IMR-90 (cell line): ENCODE measurements around the gene RNF130. TPM values are rescaled to one million over a fixed set of nuclear protein-coding genes. Genes with fewer than 3 reads are reported as not detected.

Source experiments
- ATAC-seq: fragments of 200-7000 bp; cut with Tn5 transposase; 2 replicates; pipeline ENCODE4 v1.9.1; 2020; ENCODE audit warnings: low read depth, mild to moderate bottlenecking, moderate library complexity
- BruUV-seq: library from RNA; stranded (reverse); fragments of 400-500 nt; replicated peaks from 2 replicates; lab custom pipeline; 2021; lab: Mats Ljungman, UMichigan
- CTCF ChIA-PET: fragments of 300-600 bp; formaldehyde crosslinking; extraction: SDS; loops from one replicate; lab custom pipeline; 2021; ENCODE audit warnings: antibody characterized with exemption; lab: Yijun Ruan, JAX
- POLR2A ChIA-PET: fragments of 300-600 bp; sonication (Branson Sonifier 250); formaldehyde crosslinking; loops from one replicate; lab custom pipeline; 2022; ENCODE audit warnings: antibody characterized with exemption; ENCODE audit not compliant: unreplicated experiment; lab: Charles Lee
- DNase-seq: peaks from one replicate; pipeline ENCODE4 v3.0.0; 2013
- H2AFZ ChIP-seq: replicated peaks from 2 replicates; pipeline ENCODE3; 2013; ENCODE audit warnings: low read length, mild to moderate bottlenecking; ENCODE audit not compliant: poor library complexity
- H2AK5ac ChIP-seq: 2 replicates; pipeline ENCODE4 v1.6.1; 2013; ENCODE audit warnings: low read depth, low read length, inconsistent platforms
- H2AK9ac ChIP-seq: replicated peaks from 2 replicates; pipeline ENCODE3; 2013; ENCODE audit warnings: mild to moderate bottlenecking, low read depth, low read length, moderate library complexity; ENCODE audit not compliant: poor library complexity
- H2BK120ac ChIP-seq: 2 replicates; pipeline ENCODE4 v1.6.1; 2013; ENCODE audit warnings: low read depth, low read length, inconsistent platforms
- H2BK15ac ChIP-seq: 3 replicates; pipeline ENCODE4 v1.6.1; 2013; ENCODE audit warnings: low read depth, low read length, inconsistent platforms
- H2BK20ac ChIP-seq: 2 replicates; pipeline ENCODE4 v1.6.1; 2013; ENCODE audit warnings: low read depth, mild to moderate bottlenecking, inconsistent platforms, low read length, moderate library complexity
- H2BK5ac ChIP-seq: 2 replicates; pipeline ENCODE4 v1.6.1; 2013; ENCODE audit warnings: mild to moderate bottlenecking, low read depth, low read length, inconsistent platforms; ENCODE audit not compliant: poor library complexity, severe bottlenecking
- H3K14ac ChIP-seq: replicated peaks from 2 replicates; pipeline ENCODE4 v1.6.1; 2013; ENCODE audit warnings: low read depth, low read length, inconsistent platforms
- H3K18ac ChIP-seq: 2 replicates; pipeline ENCODE4 v1.6.1; 2013; ENCODE audit warnings: low read depth, low read length, control low read depth
- H3K23ac ChIP-seq: 2 replicates; pipeline ENCODE4 v1.6.1; 2013; ENCODE audit warnings: low read depth, low read length, inconsistent platforms
- H3K27ac ChIP-seq: 2 replicates; pipeline ENCODE4 v1.5.1; 2013; ENCODE audit warnings: mild to moderate bottlenecking, control low read depth, low read length; ENCODE audit not compliant: insufficient read depth
- H3K27me3 ChIP-seq: 2 replicates; pipeline ENCODE4 v1.6.1; 2013; ENCODE audit warnings: low read length; ENCODE audit not compliant: control insufficient read depth, insufficient read depth
- H3K36me3 ChIP-seq: 2 replicates; pipeline ENCODE4 v1.6.1; 2013; ENCODE audit warnings: low read length, mixed read lengths; ENCODE audit not compliant: control insufficient read depth, insufficient read depth
- H3K4ac ChIP-seq: 2 replicates; pipeline ENCODE4 v1.6.1; 2013; ENCODE audit warnings: low read depth, low read length, inconsistent platforms
- H3K4me1 ChIP-seq: 2 replicates; pipeline ENCODE4 v1.6.1; 2013; ENCODE audit warnings: low read length, mixed read lengths; ENCODE audit not compliant: control insufficient read depth, insufficient read depth
- H3K4me2 ChIP-seq: 2 replicates; pipeline ENCODE4 v1.6.1; 2013; ENCODE audit warnings: low read depth, mild to moderate bottlenecking, control low read depth, low read length, moderate library complexity
- H3K4me3 ChIP-seq: 2 replicates; pipeline ENCODE4 v1.5.1; 2013; ENCODE audit warnings: low read depth, mild to moderate bottlenecking, control low read depth, low read length, moderate library complexity; ENCODE audit not compliant: insufficient read depth
- H3K56ac ChIP-seq: 2 replicates; pipeline ENCODE4 v1.6.1; 2013; ENCODE audit warnings: low read length, inconsistent platforms; ENCODE audit not compliant: insufficient read depth; ENCODE audit errors: extremely low read depth
- H3K79me1 ChIP-seq, 2 experiments: 2 replicates each; pipeline ENCODE4 v1.6.1; 2013; ENCODE audit warnings: low read length in 2 of 2, inconsistent platforms in 1 of 2, low read depth in 1 of 2
- H3K9ac ChIP-seq: 2 replicates; pipeline ENCODE4 v1.6.1; 2013; ENCODE audit warnings: low read depth, low read length, control low read depth
- H3K9me1 ChIP-seq: 2 replicates; pipeline ENCODE4 v1.6.1; 2013; ENCODE audit warnings: low read length, inconsistent platforms; ENCODE audit not compliant: insufficient read depth
- H3K9me3 ChIP-seq: 2 replicates; pipeline ENCODE4 v1.6.1; 2013; ENCODE audit warnings: low read length; ENCODE audit not compliant: control insufficient read depth, insufficient read depth
- H4K20me1 ChIP-seq: 2 replicates; pipeline ENCODE4 v1.6.1; 2013; ENCODE audit warnings: low read length, inconsistent platforms; ENCODE audit not compliant: insufficient read depth
- H4K5ac ChIP-seq: 2 replicates; pipeline ENCODE4 v1.6.1; 2013; ENCODE audit warnings: mild to moderate bottlenecking, low read depth, low read length, control low read depth
- H4K8ac ChIP-seq, 2 experiments: 2 replicates each; pipeline ENCODE4 v1.6.1; 2013; ENCODE audit warnings: low read depth in 2 of 2, low read length in 2 of 2, control low read depth in 1 of 2, inconsistent platforms in 1 of 2
- H4K91ac ChIP-seq: 2 replicates; pipeline ENCODE4 v1.6.1; 2013; ENCODE audit warnings: low read depth, low read length, inconsistent platforms; ENCODE audit not compliant: insufficient read depth
- BHLHE40 ChIP-seq: fragments of 150-350 bp; IDR thresholded peaks from 2 replicates; pipeline ENCODE4 v1.6.1; 2016; ENCODE audit warnings: mild to moderate bottlenecking, low read depth, low read length
- CEBPB ChIP-seq: IDR thresholded peaks from 2 replicates; pipeline ENCODE4 v1.6.1; 2012; ENCODE audit warnings: low read depth, low read length, improper control_type of control experiment
- CHD1 ChIP-seq: IDR thresholded peaks from 2 replicates; pipeline ENCODE4 v1.6.1; 2012; ENCODE audit warnings: low read depth, low read length, improper control_type of control experiment
- CTCF ChIP-seq: conservative IDR thresholded peaks from 2 replicates; pipeline ENCODE4 v1.5.1; 2012; ENCODE audit warnings: mild to moderate bottlenecking, low read depth, low read length, improper control_type of control experiment
- ELK1 ChIP-seq: fragments of 150-350 bp; IDR thresholded peaks from 2 replicates; pipeline ENCODE4 v1.6.1; 2016; ENCODE audit warnings: low read depth, mild to moderate bottlenecking, low read length, moderate library complexity, borderline replicate concordance
- FOS ChIP-seq: fragments of 150-350 bp; IDR thresholded peaks from 2 replicates; pipeline ENCODE4 v1.6.1; 2016; ENCODE audit warnings: low read depth, low read length
- MAFK ChIP-seq: IDR thresholded peaks from 2 replicates; pipeline ENCODE4 v1.6.1; 2012; ENCODE audit warnings: low read depth, low read length, improper control_type of control experiment
- MAZ ChIP-seq: IDR thresholded peaks from 2 replicates; pipeline ENCODE4 v1.6.1; 2012; ENCODE audit warnings: low read depth, mild to moderate bottlenecking, low read length, improper control_type of control experiment, moderate library complexity, borderline replicate concordance
- MXI1 ChIP-seq: IDR thresholded peaks from 2 replicates; pipeline ENCODE4 v1.6.1; 2012; ENCODE audit warnings: low read depth, mild to moderate bottlenecking, low read length, moderate library complexity, borderline replicate concordance
- NFE2L2 ChIP-seq: fragments of 150-350 bp; IDR thresholded peaks from 2 replicates; pipeline ENCODE4 v1.6.1; 2016; ENCODE audit warnings: low read depth, mild to moderate bottlenecking, low read length
- RAD21 ChIP-seq: IDR thresholded peaks from 2 replicates; pipeline ENCODE4 v1.6.1; 2012; ENCODE audit warnings: low read length, improper control_type of control experiment
- RCOR1 ChIP-seq: IDR thresholded peaks from 2 replicates; pipeline ENCODE4 v1.6.1; 2012; ENCODE audit warnings: mild to moderate bottlenecking, low read length, improper control_type of control experiment; ENCODE audit not compliant: insufficient replicate concordance
- RFX5 ChIP-seq: IDR thresholded peaks from 2 replicates; pipeline ENCODE4 v1.8.0; 2012; ENCODE audit warnings: low read depth, mild to moderate bottlenecking, low read length, moderate library complexity
- SMC3 ChIP-seq: fragments of 150-350 bp; IDR thresholded peaks from 2 replicates; pipeline ENCODE4 v1.6.1; 2016; ENCODE audit warnings: low read depth, mild to moderate bottlenecking, antibody characterized with exemption, low read length, moderate library complexity
- USF2 ChIP-seq: fragments of 150-350 bp; IDR thresholded peaks from 2 replicates; pipeline ENCODE4 v1.6.1; 2017; ENCODE audit warnings: mild to moderate bottlenecking, antibody characterized with exemption, low read length, low read depth
- WGBS, 2 experiments: methylation state at CpG; one replicate each; pipeline versions ENCODE4 v1.1.5 to v1.1.7; 2013; ENCODE audit warnings: missing lambda C conversion rate in 2 of 2; ENCODE audit not compliant: insufficient read length in 1 of 2; ENCODE audit errors: extremely low coverage in 2 of 2; 5-methylcytosine and 5-hydroxymethylcytosine counted together
- dilution Hi-C: fragments of 300-500 bp; cut with HindIII; formaldehyde crosslinking; loops from one replicate; pipeline ENCODE4 v1.14.3; 2018; ENCODE audit warnings: low sequenced_read_pairs; ENCODE audit not compliant: unreplicated experiment
- in situ Hi-C: fragments of 300-500 bp; cut with MboI; formaldehyde crosslinking; loops from 3 replicates; pipeline ENCODE4 v1.14.3; 2019; ENCODE audit warnings: low sequenced_read_pairs, inconsistent platforms, mixed read lengths
- intact Hi-C: fragments of 100-400 bp; cut with micrococcal nuclease; formaldehyde crosslinking; loops from 2 replicates; pipeline ENCODE4 v1.10.0; 2022
- polyA plus RNA-seq, 3 experiments: library from polyadenylated mRNA; depleted of rRNA; stranded (reverse); fragments of >200 nt; gene quantifications; 2 replicates each; pipeline ENCODE4 v1.2.3, GENCODE V29; 2012; ENCODE audit warnings: low replicate concordance in 1 of 3
- total RNA-seq: library from RNA; depleted of rRNA; stranded (reverse); fragments of >200 nt; gene quantifications from 2 replicates; pipeline ENCODE4 v1.2.3, GENCODE V29; 2012

RNF130 gene
- total and polyA plus RNA-seq, 2 of the 4 experiments (the other 2 are of a cell fraction), result 12.9 to 21.7 TPM

GRCh38 chr5:180056153-180056552 lies 15.4 kb downstream of the RNF130 start:
- no peak overlapping the region for H3K4ac ChIP-seq
- H3K56ac ChIP-seq, result no peak overlapping the region
- no CpG with 5 or more reads among the region's 1 CpG for WGBS, 2 experiments
- H2BK120ac ChIP-seq, result no peak overlapping the region
- H4K91ac ChIP-seq, result no peak overlapping the region
- H3K79me1 ChIP-seq, result peaks cover 21 to 45% of the 10 kb centered on the region in 2 experiments
- peaks cover 6% of the 10 kb centered on the region; the same call in 1 of the 2 replicates for H4K20me1 ChIP-seq
- H3K4me2 ChIP-seq, result no peak overlapping the region
- no peak overlapping the region for H4K5ac ChIP-seq
- peaks cover 2% of the 10 kb centered on the region for H3K4me1 ChIP-seq
- intact Hi-C loops (no loop called here), dilution Hi-C loops (no loop called here), in situ Hi-C loops (no loop called here)
- H3K9ac ChIP-seq, result no peak overlapping the region
- DNase-seq (no peak), ATAC-seq (no peak)
- H3K4me3 ChIP-seq, result no peak overlapping the region
- H2BK5ac ChIP-seq, result no peak overlapping the region
- H3K27me3 ChIP-seq, result no peaks in the 10 kb centered on the region
- no peak overlapping the region for H2AFZ ChIP-seq
- TF ChIP-seq RFX5 (no peak), CEBPB (no peak), USF2 (no peak), CHD1 (no peak), SMC3 (no peak), ELK1 (no peak), RAD21 (no peak), MAZ (no peak), CTCF (no peak), MAFK (no peak), FOS (no peak), NFE2L2 (no peak), RCOR1 (no peak), BHLHE40 (no peak), MXI1 (no peak)
- no peak overlapping the region for H3K23ac ChIP-seq
- H3K36me3 ChIP-seq, result no peaks in the 10 kb centered on the region
- no peak overlapping the region for H2AK5ac ChIP-seq
- H3K18ac ChIP-seq, result no peak overlapping the region
- H4K8ac ChIP-seq, result no peak overlapping the region
- no peak overlapping the region for H2BK15ac ChIP-seq
- H2AK9ac ChIP-seq, result no peak overlapping the region
- H3K14ac ChIP-seq, result no peak overlapping the region
- no TSS peak for BruUV-seq
- no peaks in the 10 kb centered on the region for H3K9me1 ChIP-seq
- no peak overlapping the region for H2BK20ac ChIP-seq
- H3K9me3 ChIP-seq, result no peaks in the 10 kb centered on the region; the same call in 1 of the 2 replicates
- CTCF ChIA-PET, result no interaction called here
- no peak overlapping the region for H3K27ac ChIP-seq
- POLR2A ChIA-PET, result no interaction called here
